ENCODE measurements around the gene CT47C1. TPM values are rescaled to one million over a fixed set of nuclear protein-coding genes. Genes with fewer than 3 reads are reported as not detected.

The CT47C1 gene
- total RNA-seq, 4 donors from 2014 or later = not detected

DNA sequence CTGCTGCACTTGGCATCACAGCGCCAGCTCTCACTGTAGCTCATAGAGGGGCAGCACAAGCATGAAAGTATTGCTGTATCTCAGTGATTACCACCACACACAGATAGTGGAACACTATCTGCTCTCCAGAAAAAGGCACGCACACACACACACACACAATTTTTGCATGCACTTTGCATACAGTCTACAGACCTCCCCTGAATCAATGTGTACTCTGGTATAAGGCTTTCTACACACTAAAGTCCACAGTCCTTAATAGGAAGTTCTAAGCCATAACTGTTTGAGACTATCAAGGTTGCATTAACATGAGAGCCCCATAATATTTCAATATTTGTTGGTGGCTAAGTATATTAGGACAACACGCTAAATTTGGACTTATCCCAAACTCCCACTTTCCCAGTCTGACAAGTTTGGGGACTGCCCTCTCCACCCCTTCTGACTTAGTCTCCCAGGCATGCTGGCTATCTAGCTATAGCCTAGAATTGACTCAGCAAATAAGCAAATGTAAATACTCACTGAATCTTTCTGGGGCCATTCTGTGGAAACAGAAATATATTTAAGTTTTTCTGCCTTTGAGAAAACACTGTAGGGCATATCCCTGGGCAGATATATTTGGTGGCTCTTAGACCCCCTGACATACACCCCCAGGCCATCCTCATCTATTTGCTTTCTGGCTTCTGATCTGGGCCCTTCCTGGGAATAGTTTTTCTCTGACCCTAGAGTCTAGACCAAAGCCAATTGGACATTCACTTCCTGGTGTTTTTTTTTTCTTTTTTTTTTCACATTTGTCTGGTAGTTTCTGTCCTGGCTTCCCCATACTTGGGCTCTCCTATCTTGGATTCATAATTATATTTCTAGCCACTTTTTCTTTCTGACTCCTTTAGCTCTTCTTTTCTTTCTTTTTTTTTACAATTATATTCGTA is 36.4 kb upstream of the CT47C1 start:
- no peaks in the 10 kb centered on the region for H3K27me3 ChIP-seq
- no peak overlapping the region for H3K4me3 ChIP-seq
- DNase-seq = no peak
- no peaks in the 10 kb centered on the region for H3K4me1 ChIP-seq
- no peak for TF ChIP-seq POLR2A (IDR thresholded peaks at IDR 0.05)
- TF ChIP-seq, protein P1, sequence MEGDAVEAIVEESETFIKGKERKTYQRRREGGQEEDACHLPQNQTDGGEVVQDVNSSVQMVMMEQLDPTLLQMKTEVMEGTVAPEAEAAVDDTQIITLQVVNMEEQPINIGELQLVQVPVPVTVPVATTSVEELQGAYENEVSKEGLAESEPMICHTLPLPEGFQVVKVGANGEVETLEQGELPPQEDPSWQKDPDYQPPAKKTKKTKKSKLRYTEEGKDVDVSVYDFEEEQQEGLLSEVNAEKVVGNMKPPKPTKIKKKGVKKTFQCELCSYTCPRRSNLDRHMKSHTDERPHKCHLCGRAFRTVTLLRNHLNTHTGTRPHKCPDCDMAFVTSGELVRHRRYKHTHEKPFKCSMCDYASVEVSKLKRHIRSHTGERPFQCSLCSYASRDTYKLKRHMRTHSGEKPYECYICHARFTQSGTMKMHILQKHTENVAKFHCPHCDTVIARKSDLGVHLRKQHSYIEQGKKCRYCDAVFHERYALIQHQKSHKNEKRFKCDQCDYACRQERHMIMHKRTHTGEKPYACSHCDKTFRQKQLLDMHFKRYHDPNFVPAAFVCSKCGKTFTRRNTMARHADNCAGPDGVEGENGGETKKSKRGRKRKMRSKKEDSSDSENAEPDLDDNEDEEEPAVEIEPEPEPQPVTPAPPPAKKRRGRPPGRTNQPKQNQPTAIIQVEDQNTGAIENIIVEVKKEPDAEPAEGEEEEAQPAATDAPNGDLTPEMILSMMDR (IDR thresholded peaks at IDR 0.05) = no peak
- no peaks in the 10 kb centered on the region for H3K36me3 ChIP-seq
- no peak overlapping the region for H3K27ac ChIP-seq
- no peaks in the 10 kb centered on the region for H3K9me3 ChIP-seq

DNA sequence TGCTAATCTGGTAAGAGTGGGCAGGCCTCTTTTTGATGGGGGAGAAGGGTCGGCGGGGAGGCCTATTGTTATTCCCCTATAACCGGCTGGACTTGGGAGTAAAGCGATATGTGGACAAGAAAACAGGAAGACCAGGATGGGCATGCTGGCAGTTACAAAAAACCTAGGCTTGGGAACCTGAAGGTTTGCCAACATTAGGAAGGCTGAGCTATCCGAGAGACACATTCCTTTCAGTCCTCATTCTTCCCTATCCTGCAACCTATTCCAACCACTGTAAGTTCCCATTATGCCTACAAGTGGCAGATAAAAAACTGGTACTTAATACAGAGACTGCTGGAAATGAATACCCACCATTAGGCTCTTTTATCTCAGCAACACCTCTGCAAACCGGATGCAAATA is 32.4 kb upstream of the CT47C1 start:
- Histone ChIP-seq H3K4me1 (no peaks in the 10 kb centered on the region), H3K27ac (peak overlapping the region in 1 of 4 donors; percentile 50), H3K4me3 (no peak overlapping the region), H3K36me3 (no peaks in the 10 kb centered on the region), H3K27me3 (no peaks in the 10 kb centered on the region), H3K9me3 (no peaks in the 10 kb centered on the region)
- no peak for DNase-seq
- TF ChIP-seq POLR2A (IDR thresholded peaks at IDR 0.05) = no peak
- TF ChIP-seq, protein P1 (IDR thresholded peaks at IDR 0.05) = no peak

DNA sequence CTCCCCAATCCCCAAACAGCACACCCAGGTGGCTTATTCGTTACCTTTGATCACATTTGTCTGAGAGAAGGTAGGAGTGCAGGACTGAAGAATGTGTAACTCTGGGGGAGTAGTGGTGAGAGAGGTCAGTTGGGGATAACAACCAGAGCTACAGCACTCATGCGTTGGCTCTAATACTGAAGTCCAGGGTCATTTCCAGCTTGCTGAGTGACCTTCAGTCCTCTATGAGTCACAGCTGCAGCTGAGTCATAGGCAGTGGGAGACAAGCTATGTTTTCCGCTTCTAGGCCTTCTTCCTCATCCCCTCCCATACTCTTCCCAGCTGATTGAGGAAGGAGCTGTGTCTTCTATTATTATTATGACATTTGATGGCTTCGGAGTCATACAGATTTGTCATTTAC is 31.6 kb upstream of the CT47C1 start:
- no peak overlapping the region for H3K4me3 ChIP-seq
- H3K27me3 ChIP-seq = no peaks in the 10 kb centered on the region
- TF ChIP-seq POLR2A (IDR thresholded peaks at IDR 0.05) = no peak
- TF ChIP-seq, protein P1 (IDR thresholded peaks at IDR 0.05) = no peak
- no peaks in the 10 kb centered on the region for H3K9me3 ChIP-seq
- DNase-seq = peak; percentile 17 to 82 (median 51)
- peak overlapping the region in 2 of 4 donors; percentile 50 to 62 for H3K27ac ChIP-seq
- no peaks in the 10 kb centered on the region for H3K36me3 ChIP-seq
- H3K4me1 ChIP-seq = no peaks in the 10 kb centered on the region

DNA sequence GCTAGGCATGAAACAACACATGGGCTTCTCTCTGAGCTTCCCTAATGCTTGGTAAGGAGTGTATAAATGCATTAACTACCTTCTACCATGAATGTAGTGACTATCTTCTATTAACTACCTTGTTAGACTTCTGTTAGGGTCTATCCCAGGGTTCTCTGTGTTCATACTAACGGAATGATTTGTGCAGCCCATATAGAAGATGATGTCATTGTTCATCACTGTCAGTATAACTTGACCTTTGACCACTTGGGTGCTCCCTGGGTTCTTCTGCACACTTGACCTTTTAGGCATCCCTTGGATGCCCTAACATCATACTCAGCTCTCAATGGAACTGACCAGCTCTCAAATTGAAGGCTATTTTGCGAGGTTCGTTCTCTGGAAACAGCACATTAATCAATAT is 30.8 kb upstream of the CT47C1 start:
- Histone ChIP-seq H3K27ac (peak overlapping the region in 2 of 4 donors; percentile 50 to 62), H3K9me3 (no peaks in the 10 kb centered on the region), H3K4me3 (no peak overlapping the region), H3K4me1 (no peaks in the 10 kb centered on the region), H3K27me3 (no peaks in the 10 kb centered on the region), H3K36me3 (no peaks in the 10 kb centered on the region)
- DNase-seq = no peak
- TF ChIP-seq, protein P1 (IDR thresholded peaks at IDR 0.05) = no peak
- no peak for TF ChIP-seq POLR2A (IDR thresholded peaks at IDR 0.05)

DNA sequence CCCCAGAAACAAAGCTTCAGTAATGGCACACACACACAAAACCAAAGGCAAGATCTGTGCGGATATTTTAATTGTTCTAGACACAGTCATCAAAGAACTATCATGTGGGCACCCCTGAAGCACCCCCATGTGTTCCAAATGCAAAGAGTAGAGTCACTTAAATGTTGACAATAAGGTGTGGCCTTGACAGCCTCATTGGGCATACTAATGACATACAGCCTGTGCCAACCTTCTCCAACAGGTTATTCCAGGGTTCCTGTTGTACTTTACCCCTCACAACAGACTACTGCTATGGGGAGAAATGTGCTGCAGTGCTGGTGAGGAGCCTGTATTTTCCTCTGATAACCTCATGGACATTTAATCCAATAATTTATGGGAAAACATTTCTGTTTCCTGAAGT is 29.8 kb upstream of the CT47C1 start:
- no peak for TF ChIP-seq POLR2A (IDR thresholded peaks at IDR 0.05)
- TF ChIP-seq, protein P1 (IDR thresholded peaks at IDR 0.05) = no peak
- DNase-seq = no peak
- no peak overlapping the region for H3K27ac ChIP-seq
- no peaks in the 10 kb centered on the region for H3K27me3 ChIP-seq
- no peaks in the 10 kb centered on the region for H3K9me3 ChIP-seq
- H3K4me3 ChIP-seq = no peak overlapping the region
- no peaks in the 10 kb centered on the region for H3K4me1 ChIP-seq
- no peaks in the 10 kb centered on the region for H3K36me3 ChIP-seq

All from Peyer's patch (tissue), 4 donors.